GM12878 (cell line): ENCODE results near the gene MAGI3. TPM values are rescaled to one million over a fixed set of nuclear protein-coding genes. Genes with fewer than 3 reads are reported as not detected.

Experiments used
- ATAC-seq: fragments of 200-7000 bp; cut with Tn5 transposase; 3 replicates; pipeline ENCODE4 v1.9.1; 2020; ENCODE audit warnings: mild to moderate bottlenecking, moderate library complexity
- BruUV-seq: library from RNA; stranded (reverse); fragments of 400-500 nt; replicated peaks from 2 replicates; lab custom pipeline; 2021; lab: Mats Ljungman, UMichigan
- CTCF ChIA-PET: fragments of 300-600 bp; sonication (Branson Sonifier 250); formaldehyde crosslinking; extraction: SDS; loops from one replicate; lab custom pipeline; 2021; ENCODE audit warnings: inconsistent platforms; lab: Yijun Ruan, JAX
- POLR2A ChIA-PET: fragments of 350-600 bp; formaldehyde crosslinking; extraction: SDS; loops from one replicate; lab custom pipeline; 2021; ENCODE audit warnings: inconsistent platforms; lab: Charles Lee
- RAD21 ChIA-PET: fragments of 300-600 bp; sonication (Branson Sonifier 250); formaldehyde crosslinking; loops from one replicate; lab custom pipeline; 2023; ENCODE audit warnings: antibody characterized with exemption; ENCODE audit not compliant: unreplicated experiment; lab: Charles Lee
- SMC1A ChIA-PET: fragments of 300-600 bp; sonication (Branson Sonifier 250); formaldehyde crosslinking; loops from one replicate; lab custom pipeline; 2023; ENCODE audit not compliant: unreplicated experiment, uncharacterized antibody; lab: Charles Lee
- DNase-seq: peaks from one replicate; pipeline ENCODE4 v3.0.0-alpha.2; 2011; ENCODE audit warnings: low read depth, low spot score
- FAIRE-seq: peaks from 3 replicates; lab custom pipeline; 2011; peaks lifted over from hg19 to GRCh38; lab: Jason Lieb, UNC
- H2AFZ ChIP-seq: 2 replicates; pipeline ENCODE4 v1.6.0; 2011; ENCODE audit warnings: low read depth, low read length, control low read depth; ENCODE audit not compliant: control insufficient read depth
- H3K27ac ChIP-seq: 2 replicates; pipeline ENCODE4 v1.5.1; 2011; ENCODE audit warnings: control low read depth; ENCODE audit not compliant: control insufficient read depth, insufficient read depth
- H3K27me3 ChIP-seq, 2 experiments: replicated peaks in 1 of 2; 2 replicates each; pipeline versions ENCODE4 v1.6.0 to v1.6.1; 2011; ENCODE audit warnings: low read length in 1 of 2; ENCODE audit not compliant: control insufficient read depth in 2 of 2, insufficient read depth in 2 of 2
- H3K36me3 ChIP-seq, 2 experiments: 2 replicates each; pipeline ENCODE4 v1.5.1; 2011; ENCODE audit warnings: low read length in 1 of 2; ENCODE audit not compliant: control insufficient read depth in 2 of 2, insufficient read depth in 2 of 2
- H3K4me1 ChIP-seq: 2 replicates; pipeline ENCODE4 v1.6.1; 2011; ENCODE audit warnings: mild to moderate bottlenecking, low read length, moderate library complexity, mixed read lengths; ENCODE audit not compliant: control insufficient read depth, insufficient read depth
- H3K4me2 ChIP-seq: 2 replicates; pipeline ENCODE4 v1.6.0; 2011; ENCODE audit warnings: control low read depth; ENCODE audit not compliant: control insufficient read depth, insufficient read depth
- H3K4me3 ChIP-seq: fragments of 200-600 bp; sonication (generic); 2 replicates; pipeline ENCODE4 v1.5.1; 2016
- H3K79me2 ChIP-seq: 2 replicates; pipeline ENCODE4 v1.6.0; 2011; ENCODE audit warnings: low read length; ENCODE audit not compliant: control insufficient read depth, insufficient read depth
- H3K9ac ChIP-seq: 2 replicates; pipeline ENCODE4 v1.8.0; 2011; ENCODE audit warnings: low read length, control low read depth, mixed read lengths; ENCODE audit not compliant: control insufficient read depth, insufficient read depth
- H3K9me3 ChIP-seq: replicated peaks from 3 replicates; pipeline ENCODE4 v1.5.1; 2011; ENCODE audit warnings: mild to moderate bottlenecking, low read length; ENCODE audit not compliant: control insufficient read depth, insufficient read depth
- H4K20me1 ChIP-seq: 2 replicates; pipeline ENCODE4 v1.6.0; 2011; ENCODE audit not compliant: control insufficient read depth, insufficient read depth
- ASH2L ChIP-seq: fragments of 300-600, 200-600 bp; sonication (generic); IDR thresholded peaks from 2 replicates; pipeline ENCODE4 v1.6.1; 2017; ENCODE audit warnings: low read depth, mild to moderate bottlenecking, borderline replicate concordance
- BRCA1 ChIP-seq: IDR thresholded peaks from 2 replicates; pipeline ENCODE4 v1.6.1; 2011; ENCODE audit warnings: low read depth, low read length, improper control_type of control experiment
- ESRRA ChIP-seq: IDR thresholded peaks from 2 replicates; pipeline ENCODE4 v1.6.1; 2012; ENCODE audit warnings: mild to moderate bottlenecking, low read length, improper control_type of control experiment
- FOXK2 ChIP-seq: fragments of 450-650 bp; IDR thresholded peaks from 2 replicates; pipeline ENCODE4 v1.6.1; 2017; ENCODE audit warnings: mild to moderate bottlenecking, moderate library complexity
- GABPA ChIP-seq: IDR thresholded peaks from 2 replicates; pipeline ENCODE4 v1.6.1; 2014; ENCODE audit warnings: antibody characterized with exemption, low read depth, mild to moderate bottlenecking, inconsistent platforms
- HDGF ChIP-seq: fragments of 450-650 bp; IDR thresholded peaks from 2 replicates; pipeline ENCODE4 v1.6.1; 2016; ENCODE audit warnings: antibody characterized with exemption
- IRF4 ChIP-seq: IDR thresholded peaks from 2 replicates; pipeline ENCODE4 v1.6.1; 2011; ENCODE audit warnings: low read depth, low read length
- KDM1A ChIP-seq: fragments of 200-600 bp; sonication (generic); IDR thresholded peaks from 2 replicates; pipeline ENCODE4 v1.6.1; 2016; ENCODE audit warnings: borderline replicate concordance
- MEF2B ChIP-seq: fragments of 450-650 bp; IDR thresholded peaks from 2 replicates; pipeline ENCODE4 v1.6.1; 2018; ENCODE audit warnings: mild to moderate bottlenecking, moderate library complexity; ENCODE audit not compliant: partially characterized antibody, poor library complexity, severe bottlenecking
- NFYB ChIP-seq: IDR thresholded peaks from 2 replicates; pipeline ENCODE4 v1.6.1; 2011; ENCODE audit warnings: low read depth, mild to moderate bottlenecking, low read length, improper control_type of control experiment, moderate library complexity; ENCODE audit not compliant: insufficient read depth
- SREBF2 ChIP-seq: IDR thresholded peaks from 2 replicates; pipeline ENCODE4 v1.6.1; 2012; ENCODE audit warnings: mild to moderate bottlenecking, low read length
- STAT1 ChIP-seq: fragments of 450-650 bp; conservative IDR thresholded peaks from 2 replicates; pipeline ENCODE4 v1.6.1; 2014; ENCODE audit warnings: antibody characterized with exemption, mild to moderate bottlenecking
- ZNF24 ChIP-seq: fragments of 450-650 bp; IDR thresholded peaks from 2 replicates; pipeline ENCODE4 v1.6.1; 2017; ENCODE audit warnings: antibody characterized with exemption, mild to moderate bottlenecking
- WGBS: methylation state at CpG from one replicate; pipeline ENCODE4 v1.1.6; 2016; ENCODE audit warnings: low lambda C conversion rate; ENCODE audit not compliant: insufficient replicate concordance, insufficient coverage; ENCODE audit errors: missing lambda C conversion rate; 5-methylcytosine and 5-hydroxymethylcytosine counted together
- in situ Hi-C: fragments of 300-500 bp; cut with MboI; formaldehyde crosslinking; loops from 9 replicates; pipeline ENCODE4 v1.14.3; 2018; ENCODE audit warnings: mixed read lengths
- intact Hi-C: fragments of 100-400 bp; cut with micrococcal nuclease; formaldehyde crosslinking; loops from one replicate; pipeline ENCODE4 v1.14.2; 2022; ENCODE audit not compliant: unreplicated experiment
- polyA plus RNA-seq, 11 experiments: library from polyadenylated mRNA; depleted of rRNA in 4 of 11; unstranded in 6 of 11; stranded (reverse) in 5 of 11; fragments of >200 nt; fragmentation: Nextera tagmentation in 4 of 11; fragmentation: Illumina TruSeq in 1 of 11; extraction: Ambion mirVana in 4 of 11; extraction: Trizol in 1 of 11; gene quantifications; 1 replicate in 1 of 11; 2 replicates in 10 of 11; pipeline versions ENCODE4 v1.2.1 to v1.2.3, GENCODE V29; 2011 to 2016; ENCODE audit warnings: inconsistent platforms in 2 of 11, missing spikeins in 2 of 11, low read depth in 1 of 11
- total RNA-seq, 4 experiments: library from RNA; depleted of rRNA in 3 of 4; stranded (reverse); fragments of >200 nt in 3 of 4; fragmentation: Illumina TruSeq in 1 of 4; extraction: Trizol in 1 of 4; gene quantifications; 2 replicates each; pipeline versions ENCODE4 v1.2.1 to v1.2.3, GENCODE V29; 2013 to 2021
- TF ChIP-seq, protein P1 (sequence below): fragments of 450-650 bp; IDR thresholded peaks from 2 replicates; pipeline ENCODE4 v1.6.1; 2017; ENCODE audit warnings: antibody characterized with exemption, mild to moderate bottlenecking, moderate library complexity
- TF ChIP-seq, protein P2 (sequence below): fragments of 450-650 bp; IDR thresholded peaks from 2 replicates; pipeline ENCODE4 v1.6.1; 2017; ENCODE audit warnings: borderline replicate concordance
- TF ChIP-seq, protein P3 (sequence below): fragments of 450-650 bp; IDR thresholded peaks from 2 replicates; pipeline ENCODE4 v1.6.1; 2017; ENCODE audit warnings: low read depth, mild to moderate bottlenecking, moderate library complexity

The MAGI3 gene
- total and polyA plus RNA-seq, 10 of the 15 experiments (the other 5 are each of a cell fraction or from before 2014, with no cell fraction given) = 0.17 to 0.65 (median 0.32) TPM

DNA sequence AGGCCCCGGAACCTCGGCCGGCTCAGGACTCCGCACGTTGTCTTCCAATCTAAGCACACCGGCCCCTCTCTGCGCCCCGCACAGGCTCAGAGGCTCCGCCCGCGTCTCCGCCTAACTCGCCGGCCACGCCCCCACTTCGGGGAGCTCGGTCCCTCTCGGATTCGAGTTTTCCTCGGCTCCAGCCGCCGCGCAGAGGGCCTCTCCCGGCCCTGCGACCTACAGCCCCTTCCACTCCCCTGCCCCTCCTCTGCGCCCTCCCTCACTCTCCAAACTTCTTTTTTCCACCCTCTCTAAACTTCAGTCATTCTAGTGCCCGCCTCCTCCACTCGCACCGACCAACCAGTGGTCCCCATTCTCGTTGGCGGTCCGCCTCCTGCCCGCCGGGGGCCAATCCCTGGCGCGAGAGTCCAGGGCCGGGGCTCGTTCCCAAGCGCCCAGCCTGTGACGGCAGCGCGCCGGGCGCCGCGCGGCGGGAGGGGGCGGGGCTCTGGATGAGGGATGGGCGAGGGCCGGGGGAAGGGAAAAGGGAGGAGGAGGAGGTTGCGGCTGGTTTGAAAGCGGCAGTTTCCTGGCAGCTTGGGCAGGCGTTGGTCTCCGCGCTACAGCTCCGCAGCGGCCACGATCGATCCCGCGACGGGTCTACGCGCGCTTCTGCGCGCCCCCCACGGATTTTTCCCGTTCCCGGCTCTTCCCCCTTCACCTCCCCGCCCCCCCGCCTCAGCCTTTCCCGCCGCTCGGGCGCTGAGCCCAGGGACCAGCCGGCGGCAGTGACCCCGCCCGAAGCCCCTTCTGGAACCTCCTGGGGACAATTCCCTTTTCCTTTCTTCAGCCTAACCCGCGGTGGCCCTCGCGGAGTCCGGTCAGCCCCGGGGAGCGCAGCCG, at the start of gene MAGI3 (continued):
- TF ChIP-seq, protein P1, sequence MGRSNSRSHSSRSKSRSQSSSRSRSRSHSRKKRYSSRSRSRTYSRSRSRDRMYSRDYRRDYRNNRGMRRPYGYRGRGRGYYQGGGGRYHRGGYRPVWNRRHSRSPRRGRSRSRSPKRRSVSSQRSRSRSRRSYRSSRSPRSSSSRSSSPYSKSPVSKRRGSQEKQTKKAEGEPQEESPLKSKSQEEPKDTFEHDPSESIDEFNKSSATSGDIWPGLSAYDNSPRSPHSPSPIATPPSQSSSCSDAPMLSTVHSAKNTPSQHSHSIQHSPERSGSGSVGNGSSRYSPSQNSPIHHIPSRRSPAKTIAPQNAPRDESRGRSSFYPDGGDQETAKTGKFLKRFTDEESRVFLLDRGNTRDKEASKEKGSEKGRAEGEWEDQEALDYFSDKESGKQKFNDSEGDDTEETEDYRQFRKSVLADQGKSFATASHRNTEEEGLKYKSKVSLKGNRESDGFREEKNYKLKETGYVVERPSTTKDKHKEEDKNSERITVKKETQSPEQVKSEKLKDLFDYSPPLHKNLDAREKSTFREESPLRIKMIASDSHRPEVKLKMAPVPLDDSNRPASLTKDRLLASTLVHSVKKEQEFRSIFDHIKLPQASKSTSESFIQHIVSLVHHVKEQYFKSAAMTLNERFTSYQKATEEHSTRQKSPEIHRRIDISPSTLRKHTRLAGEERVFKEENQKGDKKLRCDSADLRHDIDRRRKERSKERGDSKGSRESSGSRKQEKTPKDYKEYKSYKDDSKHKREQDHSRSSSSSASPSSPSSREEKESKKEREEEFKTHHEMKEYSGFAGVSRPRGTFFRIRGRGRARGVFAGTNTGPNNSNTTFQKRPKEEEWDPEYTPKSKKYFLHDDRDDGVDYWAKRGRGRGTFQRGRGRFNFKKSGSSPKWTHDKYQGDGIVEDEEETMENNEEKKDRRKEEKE = no peak
- TF ChIP-seq, protein P2, sequence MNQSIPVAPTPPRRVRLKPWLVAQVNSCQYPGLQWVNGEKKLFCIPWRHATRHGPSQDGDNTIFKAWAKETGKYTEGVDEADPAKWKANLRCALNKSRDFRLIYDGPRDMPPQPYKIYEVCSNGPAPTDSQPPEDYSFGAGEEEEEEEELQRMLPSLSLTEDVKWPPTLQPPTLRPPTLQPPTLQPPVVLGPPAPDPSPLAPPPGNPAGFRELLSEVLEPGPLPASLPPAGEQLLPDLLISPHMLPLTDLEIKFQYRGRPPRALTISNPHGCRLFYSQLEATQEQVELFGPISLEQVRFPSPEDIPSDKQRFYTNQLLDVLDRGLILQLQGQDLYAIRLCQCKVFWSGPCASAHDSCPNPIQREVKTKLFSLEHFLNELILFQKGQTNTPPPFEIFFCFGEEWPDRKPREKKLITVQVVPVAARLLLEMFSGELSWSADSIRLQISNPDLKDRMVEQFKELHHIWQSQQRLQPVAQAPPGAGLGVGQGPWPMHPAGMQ = no peak
- TF ChIP-seq KDM1A = no peak

DNA sequence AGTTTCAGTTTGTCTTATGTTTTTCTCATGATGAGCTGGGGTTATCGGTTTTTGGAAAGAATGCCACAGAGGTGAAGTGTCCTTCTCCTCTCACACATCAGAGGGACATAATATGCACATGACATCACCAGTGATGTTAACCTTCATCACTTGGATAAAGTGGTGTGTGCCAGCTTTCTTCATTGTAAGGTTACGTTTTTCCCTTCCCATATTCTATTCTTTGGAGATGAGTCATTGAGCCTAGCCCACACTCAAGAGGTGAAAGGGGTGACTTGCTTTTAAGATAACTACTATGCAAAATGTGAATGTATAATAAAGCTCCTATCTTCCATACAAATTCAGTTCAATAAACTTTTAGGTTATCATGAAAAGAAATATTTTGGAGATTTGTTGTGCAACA, 36.7 kb upstream of the MAGI3 start:
- WGBS = 66% methylated on average over 2 of the region's 2 CpGs
- ChIA-PET SMC1A (interaction anchor here (0.8 kb wide), 1 partner anchor 40 kb away, joined by 3 read pairs; no protein-coding TSS in a partner anchor), RAD21 (no interaction called here), CTCF (interaction anchor here (0.6 kb wide), 1 partner anchor 623 kb away, joined by 3 read pairs; no protein-coding TSS in a partner anchor), POLR2A (no interaction called here)
- H3K4me3 ChIP-seq = no peak overlapping the region
- ATAC-seq = no peak
- no TSS peak for BruUV-seq
- no peak overlapping the region for H2AFZ ChIP-seq
- H4K20me1 ChIP-seq = no peaks in the 10 kb centered on the region
- no peak for FAIRE-seq
- no peaks in the 10 kb centered on the region for H3K9me3 ChIP-seq
- no peak overlapping the region for H3K4me2 ChIP-seq
- H3K9ac ChIP-seq = no peak overlapping the region
- no peaks in the 10 kb centered on the region for H3K27me3 ChIP-seq
- intact Hi-C loops = no loop called here
- H3K36me3 ChIP-seq = no peaks in the 10 kb centered on the region
- in situ Hi-C loops = no loop called here
- no peaks in the 10 kb centered on the region for H3K79me2 ChIP-seq
- DNase-seq = no peak
- H3K4me1 ChIP-seq = no peaks in the 10 kb centered on the region
- H3K27ac ChIP-seq = no peak overlapping the region
- no peak for TF ChIP-seq MEF2B
- TF ChIP-seq SREBF2 = no peak
- TF ChIP-seq GABPA = no peak
- no peak for TF ChIP-seq NFYB
- TF ChIP-seq STAT1 = no peak
- no peak for TF ChIP-seq FOXK2
- no peak for TF ChIP-seq IRF4
- TF ChIP-seq ESRRA = no peak
- no peak for TF ChIP-seq ZNF24
- TF ChIP-seq, protein P3, sequence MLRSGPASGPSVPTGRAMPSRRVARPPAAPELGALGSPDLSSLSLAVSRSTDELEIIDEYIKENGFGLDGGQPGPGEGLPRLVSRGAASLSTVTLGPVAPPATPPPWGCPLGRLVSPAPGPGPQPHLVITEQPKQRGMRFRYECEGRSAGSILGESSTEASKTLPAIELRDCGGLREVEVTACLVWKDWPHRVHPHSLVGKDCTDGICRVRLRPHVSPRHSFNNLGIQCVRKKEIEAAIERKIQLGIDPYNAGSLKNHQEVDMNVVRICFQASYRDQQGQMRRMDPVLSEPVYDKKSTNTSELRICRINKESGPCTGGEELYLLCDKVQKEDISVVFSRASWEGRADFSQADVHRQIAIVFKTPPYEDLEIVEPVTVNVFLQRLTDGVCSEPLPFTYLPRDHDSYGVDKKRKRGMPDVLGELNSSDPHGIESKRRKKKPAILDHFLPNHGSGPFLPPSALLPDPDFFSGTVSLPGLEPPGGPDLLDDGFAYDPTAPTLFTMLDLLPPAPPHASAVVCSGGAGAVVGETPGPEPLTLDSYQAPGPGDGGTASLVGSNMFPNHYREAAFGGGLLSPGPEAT = no peak
- no peak for TF ChIP-seq HDGF
- TF ChIP-seq BRCA1 = no peak
- no peak for TF ChIP-seq ASH2L
